GM12872 (cell line): Measurements from ENCODE around the gene COPZ1.

Experiments used
- TF ChIP-seq, protein P1 (sequence below): IDR thresholded peaks from 3 replicates; pipeline ENCODE4 v1.5.1; 2011; ENCODE audit warnings: low read depth, mild to moderate bottlenecking, low read length, moderate library complexity; ENCODE audit not compliant: insufficient read depth

Gene COPZ1

DNA sequence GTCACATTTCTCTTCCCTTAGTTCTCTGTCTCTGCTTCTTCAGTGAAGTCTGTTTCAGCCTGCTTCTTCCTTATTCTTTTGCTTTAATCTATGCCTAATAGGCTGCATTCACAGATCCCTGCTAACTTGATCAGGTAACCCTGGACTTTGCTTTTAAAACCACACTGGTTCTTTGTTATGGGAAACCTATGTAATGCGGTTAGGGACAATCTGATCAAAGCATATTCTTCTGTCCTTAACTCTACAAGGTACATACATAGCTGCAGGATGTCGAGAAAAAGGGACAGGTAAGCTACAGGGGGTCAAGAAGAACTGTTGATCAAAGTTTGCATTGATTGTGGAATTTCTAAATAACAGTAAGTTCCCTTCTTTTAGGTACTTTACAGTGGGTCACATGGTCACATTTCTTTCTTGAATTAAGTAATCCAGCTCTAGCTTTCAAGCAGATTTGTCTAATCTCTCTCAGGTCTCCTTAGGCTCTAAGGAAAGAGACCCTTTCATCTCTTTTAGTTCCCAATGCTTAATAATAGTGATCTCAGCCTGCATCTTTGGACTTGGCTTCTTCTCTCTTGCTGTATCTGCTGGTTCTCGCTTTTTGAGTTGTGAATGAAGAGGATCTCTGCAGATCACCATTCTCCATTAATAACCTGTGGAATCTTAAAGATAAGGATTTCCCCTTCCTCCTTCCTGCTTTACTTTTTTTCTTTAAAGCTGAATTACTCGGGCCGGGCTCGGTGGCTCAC is 3.8 kb downstream of the COPZ1 start:
- TF ChIP-seq, protein P1, sequence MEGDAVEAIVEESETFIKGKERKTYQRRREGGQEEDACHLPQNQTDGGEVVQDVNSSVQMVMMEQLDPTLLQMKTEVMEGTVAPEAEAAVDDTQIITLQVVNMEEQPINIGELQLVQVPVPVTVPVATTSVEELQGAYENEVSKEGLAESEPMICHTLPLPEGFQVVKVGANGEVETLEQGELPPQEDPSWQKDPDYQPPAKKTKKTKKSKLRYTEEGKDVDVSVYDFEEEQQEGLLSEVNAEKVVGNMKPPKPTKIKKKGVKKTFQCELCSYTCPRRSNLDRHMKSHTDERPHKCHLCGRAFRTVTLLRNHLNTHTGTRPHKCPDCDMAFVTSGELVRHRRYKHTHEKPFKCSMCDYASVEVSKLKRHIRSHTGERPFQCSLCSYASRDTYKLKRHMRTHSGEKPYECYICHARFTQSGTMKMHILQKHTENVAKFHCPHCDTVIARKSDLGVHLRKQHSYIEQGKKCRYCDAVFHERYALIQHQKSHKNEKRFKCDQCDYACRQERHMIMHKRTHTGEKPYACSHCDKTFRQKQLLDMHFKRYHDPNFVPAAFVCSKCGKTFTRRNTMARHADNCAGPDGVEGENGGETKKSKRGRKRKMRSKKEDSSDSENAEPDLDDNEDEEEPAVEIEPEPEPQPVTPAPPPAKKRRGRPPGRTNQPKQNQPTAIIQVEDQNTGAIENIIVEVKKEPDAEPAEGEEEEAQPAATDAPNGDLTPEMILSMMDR, result no peak

DNA sequence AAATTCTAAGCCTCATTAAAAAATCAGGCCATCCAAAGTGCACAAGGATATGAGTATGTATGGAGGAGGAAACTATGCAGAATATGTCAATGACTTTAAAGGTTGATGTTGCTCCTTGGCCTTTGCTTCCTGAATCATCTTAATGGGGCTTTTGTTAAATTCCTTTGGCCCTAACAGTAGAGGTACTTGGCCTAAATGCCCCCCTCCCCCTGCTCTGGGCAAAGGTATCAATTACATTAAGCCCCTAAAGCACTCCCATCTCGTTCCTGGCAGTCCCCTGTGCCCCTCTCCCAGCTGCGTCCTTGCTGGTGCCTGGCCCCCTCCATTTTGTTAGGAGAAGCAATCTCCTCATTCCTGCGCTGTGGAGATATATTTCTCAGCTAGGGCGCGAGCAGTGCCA is 4.8 kb downstream of the COPZ1 start:
- TF ChIP-seq, protein P1, result no peak

DNA sequence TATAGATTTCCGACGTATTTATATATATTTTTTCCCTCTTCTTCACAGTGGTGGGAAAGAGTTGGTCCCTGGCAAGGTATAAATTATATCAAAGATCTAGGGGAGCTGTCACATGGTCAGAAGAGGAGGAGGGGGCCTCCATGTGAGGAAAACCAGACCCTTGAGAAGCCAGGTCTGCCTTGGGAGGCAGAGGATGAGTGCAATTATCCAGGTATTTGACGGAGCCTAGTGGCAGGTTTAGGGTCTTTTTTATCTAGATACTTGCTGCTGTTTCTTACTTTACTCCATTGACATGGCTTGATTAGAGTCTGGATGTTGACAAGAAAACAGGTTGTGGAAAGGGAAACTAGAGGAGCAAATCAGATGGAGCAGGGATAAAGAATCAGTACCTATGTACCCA is 5.5 kb downstream of the COPZ1 start:
- TF ChIP-seq, protein P1, result no peak

DNA sequence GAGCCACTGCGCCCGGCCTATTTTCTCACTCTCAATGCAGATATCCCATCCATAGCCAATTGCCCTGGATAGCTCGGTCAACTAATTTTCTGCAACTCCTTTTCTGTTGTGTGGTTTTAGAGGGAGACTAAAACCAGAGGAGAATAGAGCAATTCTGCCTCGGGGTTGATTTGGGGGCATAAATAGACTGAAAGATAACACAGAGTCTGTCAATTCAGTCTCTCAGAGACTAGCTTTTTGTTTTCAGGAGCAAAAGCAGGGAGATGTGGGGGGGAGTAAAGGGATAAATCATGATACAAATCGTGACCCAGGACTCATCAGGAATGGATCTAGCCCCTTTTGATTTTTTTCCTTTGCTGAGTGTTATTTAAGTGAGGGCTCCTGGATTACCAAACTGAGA is 6.5 kb downstream of the COPZ1 start:
- TF ChIP-seq, protein P1, result no peak

DNA sequence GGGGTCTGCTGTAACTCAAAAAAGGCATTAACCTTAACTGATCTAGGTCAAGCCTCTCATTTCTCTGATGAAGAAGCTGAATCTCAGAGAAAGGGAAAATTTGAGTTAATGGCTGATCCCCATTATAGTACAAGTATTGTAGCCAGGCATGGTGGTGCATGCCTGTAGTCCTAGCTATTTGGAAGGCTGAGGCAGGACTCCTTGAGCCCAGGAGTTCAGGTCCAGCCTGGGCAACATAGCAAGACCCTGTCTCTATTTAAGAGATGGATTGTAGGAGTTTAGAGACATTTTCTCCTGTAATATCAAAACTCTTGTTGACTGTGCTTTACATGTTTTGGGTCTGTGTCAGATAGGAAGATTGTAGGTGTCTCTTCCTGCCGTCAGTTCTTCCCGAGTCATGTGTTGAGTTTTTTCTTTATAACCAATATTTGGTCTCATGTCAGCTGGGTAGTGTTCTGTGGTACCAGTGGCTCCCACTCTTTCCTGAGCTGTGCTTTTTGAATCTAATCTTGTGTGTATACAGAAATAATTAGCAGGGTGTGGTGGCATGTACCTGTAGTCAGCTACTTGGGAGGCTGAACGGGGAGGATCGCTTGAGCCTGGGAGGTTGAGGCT is 8.6 kb downstream of the COPZ1 start:
- TF ChIP-seq, protein P1, result no peak

DNA sequence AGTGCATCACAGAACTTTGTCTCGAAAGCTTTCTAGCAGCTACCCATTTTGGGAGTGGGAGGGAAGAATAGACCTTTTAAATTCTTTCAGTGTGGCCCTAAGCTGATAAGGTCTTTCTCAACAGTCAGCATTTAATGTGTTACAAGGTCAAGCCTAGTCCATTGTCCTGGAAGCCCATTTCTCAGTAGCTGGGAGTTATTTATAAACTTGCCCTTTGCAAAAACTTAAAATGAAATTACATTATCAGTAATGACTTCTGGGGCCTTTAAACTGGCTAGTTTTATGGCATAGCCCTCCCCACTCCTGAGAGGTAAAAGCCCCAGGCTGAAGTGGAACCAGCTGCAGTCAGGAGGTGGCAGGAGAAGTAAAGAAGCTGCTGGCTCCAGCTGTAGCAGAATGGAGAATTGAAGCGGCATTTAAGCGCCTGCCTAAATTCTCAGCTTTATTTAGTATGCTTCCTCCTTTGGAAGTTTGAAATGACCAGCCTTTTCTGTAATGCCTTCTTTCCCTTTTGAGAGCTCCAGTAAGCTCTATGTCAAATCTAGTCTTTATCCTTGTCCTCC is 12.4 kb downstream of the COPZ1 start:
- TF ChIP-seq, protein P1, result no peak

DNA sequence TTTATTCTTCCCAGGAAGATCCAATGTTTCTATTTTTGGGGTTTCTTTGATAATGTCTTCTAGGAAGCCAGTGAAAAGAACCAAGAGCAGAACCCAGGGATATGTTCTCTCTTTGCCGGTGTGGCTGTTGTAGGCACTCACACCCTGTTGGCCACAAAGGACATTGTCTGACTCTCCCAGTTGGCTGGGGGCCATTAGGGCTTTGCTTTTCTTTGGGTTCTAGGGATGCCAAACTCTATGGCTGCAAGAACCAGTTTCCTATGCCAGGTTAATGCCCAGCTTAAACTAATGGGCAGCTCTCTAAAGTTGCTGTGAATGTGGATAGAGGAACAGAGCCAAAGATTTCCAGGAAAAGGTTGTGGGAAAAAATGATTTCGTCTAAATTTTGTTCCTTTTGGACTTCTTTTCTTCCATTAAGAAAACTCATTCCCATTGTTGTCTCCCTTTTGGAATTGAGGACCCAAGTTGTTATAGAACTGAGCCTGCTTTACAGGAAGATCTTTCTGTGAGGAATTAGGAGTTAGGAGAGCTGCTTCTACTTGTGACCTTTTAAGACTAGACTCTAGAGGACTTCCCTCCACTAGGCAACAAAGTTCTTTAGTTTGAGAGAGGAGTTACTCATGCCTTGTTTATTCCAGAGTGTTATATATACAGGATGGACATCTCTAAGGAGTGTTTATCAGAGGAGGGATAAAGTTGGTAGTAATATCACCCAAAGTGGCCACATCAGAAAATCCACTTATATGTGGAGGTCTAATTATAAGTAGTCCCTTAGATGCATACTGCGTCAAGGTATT is 13.1 kb downstream of the COPZ1 start:
- TF ChIP-seq, protein P1, result no peak
